Fibroblast of lung (primary cell): ENCODE data around the gene EEFSEC. TPM values are rescaled to one million over a fixed set of nuclear protein-coding genes. Genes with fewer than 3 reads are reported as not detected.

ENCODE experiments used
- DNase-seq, 2 donors: peaks; one replicate each; pipeline versions ENCODE4 v3.0.0 to v3.0.0-alpha.2; 2010; ENCODE audit warnings: low read depth in 2 of 2
- H2AFZ ChIP-seq: 2 replicates; pipeline ENCODE4 v1.5.1; 2012; ENCODE audit warnings: low read length, control low read depth, inconsistent platforms
- H3K27ac ChIP-seq: 2 replicates; pipeline ENCODE4 v1.5.1; 2011; ENCODE audit warnings: low read length, control low read depth; ENCODE audit not compliant: insufficient read depth
- H3K27me3 ChIP-seq: 2 replicates; pipeline ENCODE4 v1.5.1; 2011; ENCODE audit warnings: mild to moderate bottlenecking, low read length; ENCODE audit not compliant: control insufficient read depth, insufficient read depth
- H3K36me3 ChIP-seq: 2 replicates; pipeline ENCODE4 v1.5.1; 2011; ENCODE audit warnings: low read length; ENCODE audit not compliant: control insufficient read depth, insufficient read depth
- H3K4me1 ChIP-seq: 2 replicates; pipeline ENCODE4 v1.5.1; 2011; ENCODE audit warnings: low read length; ENCODE audit not compliant: control insufficient read depth, insufficient read depth; ENCODE audit errors: extremely low read depth
- H3K4me2 ChIP-seq: 2 replicates; pipeline ENCODE4 v1.5.1; 2011; ENCODE audit warnings: low read length, control low read depth; ENCODE audit not compliant: insufficient read depth; ENCODE audit errors: extremely low read depth
- H3K4me3 ChIP-seq, 4 experiments: fragments of 200-600 bp in 1 of 4; sonication (generic) in 1 of 4; replicated peaks in 1 of 4; 2 replicates each; pipeline ENCODE4 v1.5.1; 2011 to 2016; ENCODE audit warnings: low read length in 4 of 4, low read depth in 3 of 4, mild to moderate bottlenecking in 3 of 4, control low read depth in 2 of 4, inconsistent platforms in 1 of 4, mixed read lengths in 1 of 4; ENCODE audit not compliant: insufficient read depth in 1 of 4; ENCODE audit errors: control extremely low read depth in 1 of 4
- H3K79me2 ChIP-seq: 2 replicates; pipeline ENCODE4 v1.5.1; 2012; ENCODE audit warnings: mild to moderate bottlenecking, low read length, inconsistent platforms; ENCODE audit not compliant: control insufficient read depth, insufficient read depth
- H3K9ac ChIP-seq: 2 replicates; pipeline ENCODE4 v1.5.1; 2011; ENCODE audit warnings: mild to moderate bottlenecking, low read length, control low read depth; ENCODE audit not compliant: insufficient read depth
- H3K9me3 ChIP-seq: 2 replicates; pipeline ENCODE4 v1.5.1; 2012; ENCODE audit warnings: low read depth, low read length; ENCODE audit not compliant: control insufficient read depth, insufficient read depth
- H4K20me1 ChIP-seq: 2 replicates; pipeline ENCODE4 v1.5.1; 2011; ENCODE audit warnings: low read length; ENCODE audit not compliant: control insufficient read depth, insufficient read depth; ENCODE audit errors: extremely low read depth
- CTCF ChIP-seq, 2 donors: IDR thresholded peaks in 1 of 2; conservative IDR thresholded peaks in 1 of 2; 1 replicate in 1 of 2; 2 replicates in 1 of 2; pipeline ENCODE4 v1.5.1; 2011 to 2012; ENCODE audit warnings: low read length in 2 of 2, control low read depth in 1 of 2, inconsistent platforms in 1 of 2, low read depth in 1 of 2, mild to moderate bottlenecking in 1 of 2
- EZH2 ChIP-seq: IDR thresholded peaks from 2 replicates; pipeline ENCODE4 v1.5.1; 2012; ENCODE audit warnings: low read length, control low read depth, mild to moderate bottlenecking; ENCODE audit errors: missing control alignments
- polyA plus RNA-seq, 2 donors: library from polyadenylated mRNA; depleted of rRNA in 1 of 2; stranded (reverse) in 1 of 2; unstranded in 1 of 2; fragments of >200 nt; gene quantifications; 2 replicates each; pipeline ENCODE4 v1.2.1, GENCODE V29; 2011 to 2012; ENCODE audit warnings: missing spikeins in 1 of 2
- total RNA-seq: library from RNA; depleted of rRNA; stranded (reverse); fragments of >200 nt; gene quantifications from 2 replicates; pipeline ENCODE4 v1.2.1, GENCODE V29; 2014

EEFSEC gene
- total and polyA plus RNA-seq, 2 donors (not counting 1 experiment from before 2014, with no cell fraction given): 2.6 to 5.0 TPM

GRCh38 chr3:128242818-128243601, 89.7 kb downstream of the EEFSEC start:
- no peaks in the 10 kb centered on the region for H3K27me3 ChIP-seq
- DNase-seq: no peak
- TF ChIP-seq CTCF (conservative IDR thresholded peaks at IDR 0.05 in 1 of 2, IDR thresholded peaks at IDR 0.05 in 1 of 2; ENCODE audit: low read depth in 1 of 2, low read length in 2 of 2) (no peak), EZH2 (no peak)
- H3K79me2 ChIP-seq: no peaks in the 10 kb centered on the region
- no peaks in the 10 kb centered on the region for H4K20me1 ChIP-seq
- peak overlapping the region; percentile 75 for H3K27ac ChIP-seq
- peak overlapping the region; percentile 19 for H3K4me2 ChIP-seq
- peak overlapping the region in 1 of 4 experiments; percentile 8 for H3K4me3 ChIP-seq
- peaks cover 4% of the 10 kb centered on the region for H3K4me1 ChIP-seq
- H2AFZ ChIP-seq: peak overlapping the region; percentile 70
- H3K9me3 ChIP-seq: no peaks in the 10 kb centered on the region
- H3K9ac ChIP-seq: peak overlapping the region; percentile 34
- H3K36me3 ChIP-seq: no peaks in the 10 kb centered on the region

- TF ChIP-seq CTCF (conservative IDR thresholded peaks at IDR 0.05 in 1 of 2, IDR thresholded peaks at IDR 0.05 in 1 of 2; ENCODE audit: low read depth in 1 of 2, low read length in 2 of 2): no peak
- TF ChIP-seq EZH2: no peak
- H3K27ac ChIP-seq: peak overlapping the region; percentile 75
- H3K4me3 ChIP-seq: no peak overlapping the region
- H3K9ac ChIP-seq: no peak overlapping the region
- H3K27me3 ChIP-seq: no peaks in the 10 kb centered on the region
- H2AFZ ChIP-seq: no peak overlapping the region
- DNase-seq: no peak
- no peaks in the 10 kb centered on the region for H3K9me3 ChIP-seq
- H3K79me2 ChIP-seq: no peaks in the 10 kb centered on the region
- H3K36me3 ChIP-seq: no peaks in the 10 kb centered on the region
- H3K4me1 ChIP-seq: peaks cover 4% of the 10 kb centered on the region
- H4K20me1 ChIP-seq: no peaks in the 10 kb centered on the region
- H3K4me2 ChIP-seq: no peak overlapping the region
Observed at GRCh38 chr3:128243602-128244504, 90.6 kb downstream of the EEFSEC start.

- Histone ChIP-seq H3K9me3 (no peaks in the 10 kb centered on the region), H4K20me1 (no peaks in the 10 kb centered on the region), H3K27ac (no peak overlapping the region), H3K9ac (no peak overlapping the region), H3K4me1 (peaks cover 4% of the 10 kb centered on the region), H2AFZ (no peak overlapping the region), H3K4me2 (no peak overlapping the region), H3K4me3 (no peak overlapping the region), H3K36me3 (no peaks in the 10 kb centered on the region), H3K27me3 (no peaks in the 10 kb centered on the region), H3K79me2 (no peaks in the 10 kb centered on the region)
- no peak for TF ChIP-seq EZH2
- TF ChIP-seq CTCF (conservative IDR thresholded peaks at IDR 0.05 in 1 of 2, IDR thresholded peaks at IDR 0.05 in 1 of 2; ENCODE audit: low read depth in 1 of 2, low read length in 2 of 2): no peak
- DNase-seq: no peak
Observed at GRCh38 chr3:128245460-128245859, 92.2 kb downstream of the EEFSEC start.
